HG03135 (cell line): Measurements from ENCODE around the gene RNU6-9.

Experiments used
- ATAC-seq: cut with Tn5 transposase; IDR thresholded peaks from one replicate; pipeline ENCODE4 v1.9.1; 2021; ENCODE audit warnings: mild to moderate bottlenecking, moderate library complexity; ENCODE audit not compliant: unreplicated experiment

RNU6-9 gene

GRCh38 chr19:896434-896833, 3.1 kb downstream of the RNU6-9 start:
- ATAC-seq = no peak

- ATAC-seq = no peak
These were observed 3.7 kb downstream of the RNU6-9 start for GRCh38 chr19:896999-897398.

GRCh38 chr19:897442-898039, 4.3 kb downstream of the RNU6-9 start:
- no peak for ATAC-seq

- ATAC-seq = no peak
These were observed 5.4 kb downstream of the RNU6-9 start for GRCh38 chr19:898663-899062.

- ATAC-seq = no peak
These were observed 6.2 kb downstream of the RNU6-9 start for GRCh38 chr19:899336-900042.

- no peak for ATAC-seq
These were observed 6.7 kb downstream of the RNU6-9 start for GRCh38 chr19:900043-900301.

GRCh38 chr19:900302-901111, 7.2 kb downstream of the RNU6-9 start:
- no peak for ATAC-seq

- ATAC-seq = no peak
These were observed 8.2 kb downstream of the RNU6-9 start for GRCh38 chr19:901216-902092.

- ATAC-seq = no peak
These were observed 8.7 kb downstream of the RNU6-9 start for GRCh38 chr19:902093-902370.

- no peak for ATAC-seq
These were observed 9.4 kb downstream of the RNU6-9 start for GRCh38 chr19:902446-903226.

- no peak for ATAC-seq
These were observed 10.0 kb downstream of the RNU6-9 start for GRCh38 chr19:903266-903797.

GRCh38 chr19:904545-904944, 11.3 kb downstream of the RNU6-9 start:
- no peak for ATAC-seq

- ATAC-seq = no peak
These were observed 13.2 kb downstream of the RNU6-9 start for GRCh38 chr19:906480-906879.

GRCh38 chr19:907183-907853, 14.0 kb downstream of the RNU6-9 start:
- ATAC-seq = no peak

GRCh38 chr19:911197-912033, 18.1 kb downstream of the RNU6-9 start:
- ATAC-seq = no peak

GRCh38 chr19:912181-913079, 19.1 kb downstream of the RNU6-9 start:
- ATAC-seq = no peak

GRCh38 chr19:913080-913748, 19.9 kb downstream of the RNU6-9 start, which contains the start of gene R3HDM4:
TSS of gene R3HDM4 (minus strand) at chr19:913219. CDS start at chr19:913157, 62 bp downstream.
- no peak for ATAC-seq
